Hypothalamus (tissue), 51 donors: Measurements from ENCODE around the gene ITSN2.
A peak's percentile ranks its signal among the peaks of the same experiment; 100 is the strongest.

Experiments used
- DNase-seq, 51 donors: peaks; one replicate each; lab custom pipeline; 2025; lab: John Stamatoyannopoulos, UW

ITSN2 gene

DNA sequence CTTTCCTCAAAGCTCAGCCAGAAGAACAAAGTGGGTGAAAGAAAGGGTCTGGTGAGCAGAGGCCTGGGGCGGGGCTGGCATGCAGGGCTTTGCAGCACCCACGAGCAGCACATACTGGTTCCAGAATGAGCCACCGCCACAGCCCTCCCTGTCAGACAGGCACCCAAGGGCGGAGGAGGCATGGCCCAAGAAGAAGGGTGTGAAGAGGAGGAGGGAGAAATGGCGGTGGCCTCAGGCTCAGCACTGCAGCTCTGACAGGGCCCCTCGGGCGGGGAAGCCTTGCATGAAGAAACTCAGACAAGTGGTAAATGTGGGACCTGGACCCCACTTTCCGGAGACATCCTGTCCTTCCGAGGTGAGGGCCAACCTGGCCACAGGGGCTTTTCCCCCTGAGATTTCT is 169.8 kb downstream of the ITSN2 start:
- no peak for DNase-seq

DNA sequence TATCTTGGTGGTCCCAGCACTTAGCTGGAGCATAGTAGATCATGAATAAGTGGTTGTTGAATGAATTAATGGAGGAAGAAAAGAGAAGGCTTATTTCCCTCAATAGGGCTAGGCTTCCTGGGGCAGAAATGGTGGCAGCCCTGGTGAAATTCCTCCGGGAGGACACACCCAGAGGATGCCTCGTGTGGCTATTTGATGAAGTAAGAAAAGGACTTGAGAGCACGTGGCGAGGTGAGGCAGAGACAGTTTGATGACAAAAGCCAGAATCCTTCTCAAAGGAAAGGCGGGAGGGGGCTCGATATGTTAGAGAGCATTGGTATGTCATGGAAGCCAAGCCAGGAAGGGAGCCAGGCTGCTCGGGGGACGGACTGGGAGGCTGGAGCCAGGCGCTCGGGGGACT is 170.8 kb downstream of the ITSN2 start:
- no peak for DNase-seq

DNA sequence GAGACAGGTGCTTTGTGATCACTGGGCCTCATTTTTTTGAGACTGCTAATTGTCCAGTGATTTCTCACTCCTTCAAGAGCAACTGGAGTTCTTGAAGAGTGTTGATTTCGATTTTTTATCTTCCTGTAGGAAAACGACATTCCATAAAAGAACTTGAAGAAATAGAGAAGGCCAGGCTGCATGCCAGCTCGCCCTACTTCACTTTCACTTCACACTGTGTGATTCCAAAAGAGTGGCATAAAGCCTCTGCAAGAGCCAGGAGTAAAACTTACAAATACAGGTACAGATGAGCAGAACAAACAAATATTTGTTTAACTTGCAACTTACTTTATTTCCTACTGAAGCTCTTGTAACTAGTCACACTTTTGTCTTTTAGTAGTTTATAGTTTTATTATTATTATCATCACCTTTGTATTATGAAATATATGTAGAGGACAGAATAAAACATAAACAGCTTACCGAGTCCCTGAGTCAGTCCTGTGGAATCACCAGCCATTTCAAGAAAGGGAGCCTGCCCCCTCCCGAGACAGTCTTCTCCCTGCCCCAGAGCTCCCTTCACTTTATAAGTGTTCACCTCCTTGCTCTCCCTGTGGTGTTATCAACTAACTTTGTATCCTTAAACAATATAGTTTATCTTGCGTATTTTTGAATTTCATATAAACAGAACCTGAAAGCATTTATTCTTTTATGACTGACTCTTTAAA is 176.8 kb downstream of the ITSN2 start:
- DNase-seq = no peak

DNA sequence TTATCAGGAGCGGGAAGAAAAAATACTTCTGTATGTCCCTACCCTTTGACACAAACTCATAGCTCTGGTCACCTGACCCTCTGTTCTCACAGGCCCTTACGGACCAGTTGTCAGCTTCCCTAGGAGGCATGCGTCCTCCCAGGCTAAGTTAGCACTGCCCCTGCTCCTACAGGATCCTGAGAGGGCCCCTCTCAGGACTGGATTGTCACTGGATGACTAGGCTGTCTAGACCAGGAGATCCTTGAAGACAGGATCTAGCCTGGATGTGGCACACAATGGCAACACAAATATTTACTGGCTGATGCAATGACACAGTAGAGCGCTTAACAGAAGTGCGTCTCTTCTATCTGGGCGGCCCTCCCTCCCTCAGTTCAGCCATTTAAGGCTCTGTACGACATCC is 177.8 kb downstream of the ITSN2 start:
- DNase-seq = no peak

DNA sequence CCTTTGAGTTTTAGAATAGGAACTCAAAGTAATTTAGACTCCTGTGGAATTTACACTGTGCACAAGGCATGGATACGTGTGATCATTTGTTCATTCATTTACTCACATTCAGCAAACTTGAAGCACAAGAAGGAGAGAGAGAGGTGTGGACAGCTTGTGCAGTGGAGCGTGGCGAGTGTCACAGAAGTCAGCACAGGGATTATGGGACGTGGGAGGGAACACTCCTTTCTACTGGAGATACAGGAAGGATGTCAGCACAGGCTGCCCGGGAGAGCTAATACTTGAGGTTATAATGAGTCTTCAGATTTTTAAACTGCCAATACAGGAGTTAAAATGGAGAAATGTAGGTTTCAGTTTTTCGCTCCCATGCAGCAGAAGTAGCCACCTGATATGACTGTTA is 178.5 kb downstream of the ITSN2 start:
- no peak for DNase-seq

DNA sequence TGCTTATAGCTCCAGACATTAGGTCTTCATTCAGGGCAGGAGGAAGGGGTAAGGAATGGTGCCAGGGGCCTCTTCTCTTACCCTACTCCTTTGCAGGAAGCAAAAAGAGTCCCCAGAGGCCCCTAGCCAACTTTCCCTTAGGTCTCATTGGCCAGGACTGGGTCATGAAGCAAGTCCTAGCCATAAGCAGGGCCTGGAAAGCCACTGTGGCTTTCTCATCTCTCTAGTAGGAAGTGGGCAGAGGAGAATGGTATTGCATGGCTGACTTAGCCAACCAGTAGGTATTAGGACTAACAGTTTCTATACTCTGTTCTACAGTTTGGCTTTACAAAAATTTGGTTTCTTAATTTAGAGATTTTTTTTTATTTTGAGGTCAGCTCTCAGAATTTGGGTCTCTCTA is 180.7 kb downstream of the ITSN2 start:
- DNase-seq = no peak

DNA sequence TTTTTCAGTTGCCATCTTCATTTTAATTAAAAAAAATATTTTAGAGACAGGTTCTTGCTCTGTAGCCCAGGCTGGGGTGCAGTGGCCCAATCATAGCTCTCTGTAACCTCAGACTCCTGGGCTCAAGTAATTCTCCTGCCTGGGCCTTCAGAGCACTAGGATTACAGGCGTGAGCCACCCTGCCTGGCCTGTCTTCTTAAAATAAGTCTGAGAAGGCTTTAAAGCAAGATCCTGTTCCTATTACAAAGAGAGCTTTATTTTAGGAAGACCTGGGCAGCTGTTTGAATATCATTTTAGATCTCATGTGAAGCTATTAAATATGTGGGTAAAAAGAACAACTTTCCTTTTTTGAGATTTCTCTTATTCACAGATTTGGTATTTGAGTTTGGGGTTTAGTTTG is 184.0 kb downstream of the ITSN2 start:
- DNase-seq = no peak

DNA sequence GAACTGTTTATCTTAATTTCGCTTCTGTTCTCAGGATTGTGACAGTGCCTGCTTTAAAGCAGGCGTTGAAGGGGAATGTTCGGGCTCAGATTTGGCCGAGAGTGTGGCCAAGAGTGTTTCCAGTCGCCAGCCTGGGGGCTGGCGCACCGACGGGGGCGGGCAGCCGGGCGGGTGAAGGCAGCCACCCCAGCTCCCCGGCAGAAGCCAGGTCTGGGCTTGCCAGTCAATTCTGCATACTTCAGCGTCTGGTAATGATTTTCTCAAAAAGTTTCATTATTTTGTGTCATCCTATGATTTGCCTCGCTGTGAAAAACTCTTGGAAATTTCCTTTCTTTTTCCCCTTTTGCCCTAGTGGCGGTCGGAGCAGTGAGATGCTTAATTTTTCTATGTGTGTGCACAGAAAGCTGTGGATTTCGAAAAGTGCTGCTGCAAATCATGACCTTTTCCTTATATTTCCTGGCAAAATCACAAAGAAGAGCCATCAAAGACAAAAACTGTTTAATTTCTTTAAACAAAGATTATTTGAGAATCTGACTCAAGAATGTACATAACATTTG is 184.6 kb downstream of the ITSN2 start:
- no peak for DNase-seq

DNA sequence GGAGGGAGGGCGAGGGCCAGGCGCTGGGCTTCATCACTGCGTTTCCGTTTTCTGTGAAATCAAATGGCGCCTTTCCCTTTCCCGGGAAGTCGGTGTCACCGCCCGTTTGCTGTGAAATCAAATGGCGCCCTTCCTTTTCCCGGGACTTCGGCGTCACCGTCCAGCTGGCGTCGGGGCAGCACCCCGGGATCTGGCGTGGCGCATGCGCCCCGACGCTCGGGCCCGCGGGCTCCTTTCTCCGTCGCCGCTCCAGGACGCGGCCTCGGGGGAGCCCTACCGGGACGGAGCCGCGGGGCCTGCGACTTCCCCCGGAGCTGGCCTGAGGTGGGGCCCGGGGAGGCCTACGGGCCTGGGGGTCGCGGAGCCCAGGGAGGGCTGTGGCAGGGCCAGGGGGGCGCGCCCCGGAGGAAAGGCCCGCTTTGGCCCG is 185.5 kb downstream of the ITSN2 start, which contains the start of gene FAM228A:
Gene FAM228A, plus strand, starts transcription at position 203 of the 427 bp plus-strand sequence. CDS start 428 bp downstream, outside the sequence.
- DNase-seq = no peak

DNA sequence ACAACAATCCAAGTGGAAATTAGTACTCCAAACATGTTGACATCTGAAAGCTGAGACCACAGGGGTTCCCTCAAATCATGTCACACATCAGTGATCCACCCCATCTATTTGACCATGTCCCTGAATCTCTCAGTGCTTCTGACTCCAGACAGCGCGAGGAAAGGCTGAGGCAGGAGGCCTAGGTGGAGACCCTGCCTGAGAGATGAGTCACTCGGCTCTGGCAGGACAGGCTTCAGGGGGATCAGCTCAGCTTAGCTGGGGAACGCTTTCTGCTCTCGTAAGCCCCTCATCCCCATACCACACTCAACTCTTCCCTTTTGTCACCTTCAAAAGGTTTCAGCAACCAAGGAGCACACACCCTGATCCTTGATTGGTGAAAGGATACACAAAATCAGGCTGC is 191.3 kb downstream of the ITSN2 start:
- DNase-seq = no peak

DNA sequence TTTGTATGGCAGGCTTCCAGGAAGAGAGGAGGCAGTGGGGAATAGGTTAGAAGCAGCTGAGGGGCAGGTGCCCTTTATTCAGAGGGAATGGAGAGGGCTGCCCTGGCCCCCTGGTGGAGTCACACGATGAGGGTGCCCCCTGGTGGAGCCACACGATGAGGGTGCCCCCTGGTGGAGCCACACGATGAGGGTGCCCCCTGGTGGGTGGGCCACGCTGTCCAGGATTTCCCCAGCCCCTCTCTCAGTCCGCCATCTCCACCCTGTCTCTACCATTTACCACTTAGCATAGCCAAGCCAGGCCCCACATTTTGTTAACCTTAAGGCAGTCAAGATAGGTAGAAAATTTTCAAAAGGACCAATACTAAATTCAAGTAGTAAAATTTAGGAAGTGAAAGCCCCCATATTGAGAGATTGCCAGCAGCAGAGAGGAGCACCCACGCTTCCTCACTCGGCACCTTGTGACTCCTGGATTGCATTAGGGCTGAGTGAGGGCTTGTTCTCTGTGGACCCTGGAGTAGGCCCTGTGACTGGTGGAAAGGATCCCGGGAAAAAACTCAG is 195.8 kb downstream of the ITSN2 start:
- no peak for DNase-seq

DNA sequence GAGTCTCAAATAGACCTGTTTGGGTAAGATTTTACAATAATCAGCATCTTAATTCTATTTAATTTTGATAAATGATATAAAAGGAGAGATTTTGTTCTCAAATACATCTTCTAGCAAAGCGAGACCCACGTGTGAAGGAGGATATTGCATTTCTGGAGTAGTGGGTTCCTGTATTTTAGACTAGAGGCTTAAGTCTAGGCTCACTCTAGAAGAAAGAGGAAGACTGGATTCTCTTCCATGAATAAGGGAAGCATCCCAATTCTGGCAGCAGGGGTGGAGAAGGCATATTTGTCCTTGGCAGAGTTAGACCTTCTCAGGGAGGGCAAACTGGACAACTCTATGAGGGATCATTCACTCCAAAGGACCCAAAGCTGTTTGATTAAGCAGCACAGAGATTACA is 196.7 kb downstream of the ITSN2 start:
- no peak for DNase-seq

DNA sequence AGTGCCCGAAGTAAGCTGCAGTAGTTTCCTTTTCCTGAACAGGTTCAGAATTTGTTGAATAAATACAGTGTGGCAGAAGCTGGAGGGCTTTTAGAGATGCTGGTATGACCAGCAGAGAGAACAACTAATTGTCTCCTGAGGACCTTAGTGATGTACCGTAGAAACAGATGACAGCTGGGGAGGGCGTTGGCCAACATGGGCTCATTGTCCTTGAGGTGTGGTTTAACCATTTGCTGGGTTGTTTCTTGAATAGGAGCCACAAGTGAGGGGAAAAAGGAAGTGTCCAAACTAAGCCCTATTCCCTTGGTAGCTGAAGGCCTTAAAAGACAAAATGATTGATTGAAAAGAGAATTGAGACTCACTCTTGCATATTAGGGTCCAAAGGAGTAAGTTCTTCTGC is 197.2 kb downstream of the ITSN2 start:
- DNase-seq = no peak

DNA sequence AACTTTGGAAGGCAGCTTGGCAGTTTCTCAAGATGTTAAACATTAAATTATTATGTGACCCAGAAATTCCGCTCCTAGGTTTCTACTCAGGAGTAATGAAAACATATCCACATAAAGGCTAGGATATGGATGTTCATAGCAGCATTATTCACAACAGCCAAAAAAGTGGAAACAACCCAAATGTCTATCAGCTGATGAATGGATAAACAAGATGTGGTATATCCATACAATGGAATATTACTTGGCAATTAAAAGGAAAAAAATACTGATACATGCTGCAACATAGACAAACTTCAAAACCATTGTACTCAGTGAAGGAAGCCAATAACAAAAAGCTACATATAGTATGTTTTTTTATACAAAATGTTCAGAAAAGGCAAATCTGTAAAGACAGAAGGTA is 197.8 kb downstream of the ITSN2 start:
- DNase-seq = no peak

DNA sequence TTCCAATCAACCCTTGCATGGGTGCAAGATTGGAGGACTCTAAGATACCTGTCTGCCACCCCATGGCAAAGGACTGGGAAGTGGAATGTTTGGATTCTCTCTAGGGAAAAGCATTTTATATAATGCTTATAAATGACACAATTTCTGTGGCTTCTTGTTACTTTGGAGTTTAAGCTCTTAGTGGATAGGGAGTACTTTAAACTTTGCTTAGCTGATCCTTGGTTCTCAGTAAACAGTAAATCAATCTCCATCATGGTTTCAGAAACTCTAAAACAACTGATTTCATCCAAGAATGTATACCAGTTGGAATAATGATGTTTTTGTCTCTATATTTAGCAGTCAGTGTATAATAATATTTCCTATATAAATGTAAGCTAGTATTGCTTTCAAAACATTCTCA is 199.6 kb downstream of the ITSN2 start:
- no peak for DNase-seq

DNA sequence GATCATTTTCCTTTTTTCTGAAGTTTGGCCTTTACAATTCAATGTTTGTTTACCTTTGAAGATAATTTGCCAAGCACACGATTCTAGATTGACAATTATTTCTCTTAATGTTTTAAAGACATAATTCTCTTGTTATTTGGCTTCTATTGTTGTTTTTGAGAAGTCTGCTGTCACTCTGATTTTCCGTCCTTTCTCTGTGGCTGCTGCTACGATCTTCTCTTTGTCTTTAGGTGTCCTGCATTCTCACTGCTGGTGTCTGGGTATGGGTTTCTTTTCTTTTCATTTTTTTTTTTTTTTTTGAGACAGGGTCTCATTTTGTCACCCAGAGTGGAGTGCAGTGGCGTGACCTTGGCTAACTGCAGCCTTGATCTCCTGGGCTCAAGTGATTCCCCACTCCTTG is 200.6 kb downstream of the ITSN2 start:
- no peak for DNase-seq

DNA sequence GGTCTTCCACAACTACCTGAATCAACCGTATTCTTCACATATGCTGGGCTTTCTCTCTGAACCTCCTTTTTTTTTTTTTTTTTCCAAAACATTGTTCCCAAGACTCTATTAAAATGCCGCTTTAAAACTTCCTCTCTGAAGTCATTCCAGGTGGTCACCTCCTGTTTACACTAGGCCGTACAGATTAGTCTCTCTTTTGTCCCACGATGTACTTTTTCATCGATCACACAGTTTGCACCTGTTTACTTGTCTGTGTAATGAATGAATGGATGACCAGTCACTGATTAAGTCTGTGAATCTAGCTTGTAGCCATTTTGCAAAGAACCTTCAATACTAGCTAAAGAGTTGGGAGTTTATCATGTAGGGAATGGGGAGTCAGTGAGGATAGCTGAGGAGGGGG is 202.2 kb downstream of the ITSN2 start:
- DNase-seq = no peak

DNA sequence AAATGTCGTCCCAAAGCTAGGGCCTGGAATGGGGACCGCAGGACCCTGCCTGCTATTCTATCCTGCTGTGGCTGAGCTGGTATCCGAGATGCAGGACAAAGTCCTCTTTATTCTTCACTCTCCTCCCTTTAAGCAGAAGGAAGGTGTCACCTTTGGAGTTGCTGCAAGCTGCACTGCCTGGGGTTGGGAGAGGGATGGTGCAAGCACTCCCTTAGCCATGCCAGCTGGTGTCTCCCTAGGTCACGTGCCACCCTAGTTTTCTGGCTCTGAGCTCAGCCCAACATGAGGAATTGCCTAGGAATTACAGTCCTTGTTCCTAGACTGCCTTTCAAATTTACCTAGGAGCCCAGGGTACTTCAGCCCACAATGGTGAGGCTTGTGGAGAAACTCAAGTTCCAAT is 206.9 kb downstream of the ITSN2 start:
- peak in 1 of 51 donors; percentile 3 for DNase-seq
